ENCODE data around the gene STX18. TPM values are rescaled to one million over a fixed set of nuclear protein-coding genes. Genes with fewer than 3 reads are reported as not detected.

STX18 gene
- total and polyA plus RNA-seq, 2 of the 13 experiments (the other 11 are each of a cell fraction or from before 2014, with no cell fraction given), result 23.9 to 37.1 TPM

DNA sequence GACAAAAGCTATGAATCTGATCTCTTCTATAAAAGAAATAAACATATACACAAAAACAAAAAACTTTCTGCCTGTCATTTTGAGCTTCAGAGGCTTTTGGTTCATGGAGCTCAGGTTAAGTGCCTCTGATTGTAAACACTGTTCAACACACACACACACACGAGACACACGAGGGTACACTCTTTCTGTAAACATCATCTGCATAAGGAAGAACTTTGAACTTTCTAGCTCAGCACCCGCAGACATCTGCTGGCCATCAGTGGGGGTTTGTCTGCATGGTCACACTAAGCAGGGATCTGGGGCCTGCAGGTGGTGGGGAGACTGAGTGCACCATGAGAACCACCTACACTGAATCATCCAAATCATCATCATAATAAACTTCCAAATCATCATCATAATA is 54.9 kb downstream of the STX18 start (continued):
- TF ChIP-seq, protein P1, sequence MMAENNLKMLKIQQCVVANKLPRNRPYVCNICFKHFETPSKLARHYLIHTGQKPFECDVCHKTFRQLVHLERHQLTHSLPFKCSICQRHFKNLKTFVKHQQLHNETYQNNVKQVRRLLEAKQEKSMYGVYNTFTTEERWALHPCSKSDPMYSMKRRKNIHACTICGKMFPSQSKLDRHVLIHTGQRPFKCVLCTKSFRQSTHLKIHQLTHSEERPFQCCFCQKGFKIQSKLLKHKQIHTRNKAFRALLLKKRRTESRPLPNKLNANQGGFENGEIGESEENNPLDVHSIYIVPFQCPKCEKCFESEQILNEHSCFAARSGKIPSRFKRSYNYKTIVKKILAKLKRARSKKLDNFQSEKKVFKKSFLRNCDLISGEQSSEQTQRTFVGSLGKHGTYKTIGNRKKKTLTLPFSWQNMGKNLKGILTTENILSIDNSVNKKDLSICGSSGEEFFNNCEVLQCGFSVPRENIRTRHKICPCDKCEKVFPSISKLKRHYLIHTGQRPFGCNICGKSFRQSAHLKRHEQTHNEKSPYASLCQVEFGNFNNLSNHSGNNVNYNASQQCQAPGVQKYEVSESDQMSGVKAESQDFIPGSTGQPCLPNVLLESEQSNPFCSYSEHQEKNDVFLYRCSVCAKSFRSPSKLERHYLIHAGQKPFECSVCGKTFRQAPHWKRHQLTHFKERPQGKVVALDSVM (CRISPR knock-in tag; IDR thresholded peaks at IDR 0.05), result no peak
- TF ChIP-seq, protein P2, sequence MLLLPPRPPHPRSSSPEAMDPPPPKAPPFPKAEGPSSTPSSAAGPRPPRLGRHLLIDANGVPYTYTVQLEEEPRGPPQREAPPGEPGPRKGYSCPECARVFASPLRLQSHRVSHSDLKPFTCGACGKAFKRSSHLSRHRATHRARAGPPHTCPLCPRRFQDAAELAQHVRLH (CRISPR knock-in tag; IDR thresholded peaks at IDR 0.05; ENCODE audit: borderline replicate concordance, low read depth), result 0 out of 2 replicates have a peak, but pooled peaks have one; percentile 43
- TF ChIP-seq MXD4 (CRISPR knock-in tag; IDR thresholded peaks at IDR 0.05) (no peak; the same call in 1 of the 2 replicates), NFYC (CRISPR knock-in tag; IDR thresholded peaks at IDR 0.05) (no peak), NFE2L1 (CRISPR knock-in tag; IDR thresholded peaks at IDR 0.05; ENCODE audit: borderline replicate concordance) (no peak), ZNF605 (CRISPR knock-in tag; IDR thresholded peaks at IDR 0.05) (no peak), STAG1 (CRISPR knock-in tag; IDR thresholded peaks at IDR 0.05) (0 out of 2 replicates have a peak, but pooled peaks have one; percentile 4), EP300 (IDR thresholded peaks at IDR 0.05; ENCODE audit: low read depth in 2 of 2, low read length in 2 of 2) (peak in 1 of 2 experiments; percentile 55; a peak in 1 of 4 replicates), EP300 (CRISPR knock-in tag; IDR thresholded peaks at IDR 0.05; ENCODE audit: borderline replicate concordance) (no peak), ATRX (CRISPR knock-in tag; IDR thresholded peaks at IDR 0.05; ENCODE audit: borderline replicate concordance) (no peak), ZFP82 (CRISPR knock-in tag; IDR thresholded peaks at IDR 0.05; ENCODE audit: borderline replicate concordance) (no peak), YEATS2 (CRISPR knock-in tag; IDR thresholded peaks at IDR 0.05; ENCODE audit: borderline replicate concordance) (no peak), NR2F6 (IDR thresholded peaks at IDR 0.05) (peak; percentile 54; the same call in 1 of the 2 replicates), NR2F6 (CRISPR knock-in tag; IDR thresholded peaks at IDR 0.05) (peak; percentile 57; the same call in 1 of the 2 replicates)
- TF ChIP-seq, protein P3, sequence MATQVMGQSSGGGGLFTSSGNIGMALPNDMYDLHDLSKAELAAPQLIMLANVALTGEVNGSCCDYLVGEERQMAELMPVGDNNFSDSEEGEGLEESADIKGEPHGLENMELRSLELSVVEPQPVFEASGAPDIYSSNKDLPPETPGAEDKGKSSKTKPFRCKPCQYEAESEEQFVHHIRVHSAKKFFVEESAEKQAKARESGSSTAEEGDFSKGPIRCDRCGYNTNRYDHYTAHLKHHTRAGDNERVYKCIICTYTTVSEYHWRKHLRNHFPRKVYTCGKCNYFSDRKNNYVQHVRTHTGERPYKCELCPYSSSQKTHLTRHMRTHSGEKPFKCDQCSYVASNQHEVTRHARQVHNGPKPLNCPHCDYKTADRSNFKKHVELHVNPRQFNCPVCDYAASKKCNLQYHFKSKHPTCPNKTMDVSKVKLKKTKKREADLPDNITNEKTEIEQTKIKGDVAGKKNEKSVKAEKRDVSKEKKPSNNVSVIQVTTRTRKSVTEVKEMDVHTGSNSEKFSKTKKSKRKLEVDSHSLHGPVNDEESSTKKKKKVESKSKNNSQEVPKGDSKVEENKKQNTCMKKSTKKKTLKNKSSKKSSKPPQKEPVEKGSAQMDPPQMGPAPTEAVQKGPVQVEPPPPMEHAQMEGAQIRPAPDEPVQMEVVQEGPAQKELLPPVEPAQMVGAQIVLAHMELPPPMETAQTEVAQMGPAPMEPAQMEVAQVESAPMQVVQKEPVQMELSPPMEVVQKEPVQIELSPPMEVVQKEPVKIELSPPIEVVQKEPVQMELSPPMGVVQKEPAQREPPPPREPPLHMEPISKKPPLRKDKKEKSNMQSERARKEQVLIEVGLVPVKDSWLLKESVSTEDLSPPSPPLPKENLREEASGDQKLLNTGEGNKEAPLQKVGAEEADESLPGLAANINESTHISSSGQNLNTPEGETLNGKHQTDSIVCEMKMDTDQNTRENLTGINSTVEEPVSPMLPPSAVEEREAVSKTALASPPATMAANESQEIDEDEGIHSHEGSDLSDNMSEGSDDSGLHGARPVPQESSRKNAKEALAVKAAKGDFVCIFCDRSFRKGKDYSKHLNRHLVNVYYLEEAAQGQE (IDR thresholded peaks at IDR 0.05; ENCODE audit: borderline replicate concordance in 1 of 2, low read depth in 1 of 2, low read length in 2 of 2), result no peak
- TF ChIP-seq, protein P4, sequence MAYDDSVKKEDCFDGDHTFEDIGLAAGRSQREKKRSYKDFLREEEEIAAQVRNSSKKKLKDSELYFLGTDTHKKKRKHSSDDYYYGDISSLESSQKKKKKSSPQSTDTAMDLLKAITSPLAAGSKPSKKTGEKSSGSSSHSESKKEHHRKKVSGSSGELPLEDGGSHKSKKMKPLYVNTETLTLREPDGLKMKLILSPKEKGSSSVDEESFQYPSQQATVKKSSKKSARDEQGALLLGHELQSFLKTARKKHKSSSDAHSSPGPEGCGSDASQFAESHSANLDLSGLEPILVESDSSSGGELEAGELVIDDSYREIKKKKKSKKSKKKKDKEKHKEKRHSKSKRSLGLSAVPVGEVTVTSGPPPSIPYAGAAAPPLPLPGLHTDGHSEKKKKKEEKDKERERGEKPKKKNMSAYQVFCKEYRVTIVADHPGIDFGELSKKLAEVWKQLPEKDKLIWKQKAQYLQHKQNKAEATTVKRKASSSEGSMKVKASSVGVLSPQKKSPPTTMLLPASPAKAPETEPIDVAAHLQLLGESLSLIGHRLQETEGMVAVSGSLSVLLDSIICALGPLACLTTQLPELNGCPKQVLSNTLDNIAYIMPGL (CRISPR knock-in tag; IDR thresholded peaks at IDR 0.05; ENCODE audit: borderline replicate concordance in 1 of 2, low read depth in 1 of 2), result no peak
- TF ChIP-seq, protein P5, sequence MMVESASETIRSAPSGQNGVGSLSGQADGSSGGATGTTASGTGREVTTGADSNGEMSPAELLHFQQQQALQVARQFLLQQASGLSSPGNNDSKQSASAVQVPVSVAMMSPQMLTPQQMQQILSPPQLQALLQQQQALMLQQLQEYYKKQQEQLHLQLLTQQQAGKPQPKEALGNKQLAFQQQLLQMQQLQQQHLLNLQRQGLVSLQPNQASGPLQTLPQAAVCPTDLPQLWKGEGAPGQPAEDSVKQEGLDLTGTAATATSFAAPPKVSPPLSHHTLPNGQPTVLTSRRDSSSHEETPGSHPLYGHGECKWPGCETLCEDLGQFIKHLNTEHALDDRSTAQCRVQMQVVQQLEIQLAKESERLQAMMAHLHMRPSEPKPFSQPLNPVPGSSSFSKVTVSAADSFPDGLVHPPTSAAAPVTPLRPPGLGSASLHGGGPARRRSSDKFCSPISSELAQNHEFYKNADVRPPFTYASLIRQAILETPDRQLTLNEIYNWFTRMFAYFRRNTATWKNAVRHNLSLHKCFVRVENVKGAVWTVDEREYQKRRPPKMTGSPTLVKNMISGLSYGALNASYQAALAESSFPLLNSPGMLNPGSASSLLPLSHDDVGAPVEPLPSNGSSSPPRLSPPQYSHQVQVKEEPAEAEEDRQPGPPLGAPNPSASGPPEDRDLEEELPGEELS (CRISPR knock-in tag; IDR thresholded peaks at IDR 0.05), result peak; percentile 98
- TF ChIP-seq, protein P6, sequence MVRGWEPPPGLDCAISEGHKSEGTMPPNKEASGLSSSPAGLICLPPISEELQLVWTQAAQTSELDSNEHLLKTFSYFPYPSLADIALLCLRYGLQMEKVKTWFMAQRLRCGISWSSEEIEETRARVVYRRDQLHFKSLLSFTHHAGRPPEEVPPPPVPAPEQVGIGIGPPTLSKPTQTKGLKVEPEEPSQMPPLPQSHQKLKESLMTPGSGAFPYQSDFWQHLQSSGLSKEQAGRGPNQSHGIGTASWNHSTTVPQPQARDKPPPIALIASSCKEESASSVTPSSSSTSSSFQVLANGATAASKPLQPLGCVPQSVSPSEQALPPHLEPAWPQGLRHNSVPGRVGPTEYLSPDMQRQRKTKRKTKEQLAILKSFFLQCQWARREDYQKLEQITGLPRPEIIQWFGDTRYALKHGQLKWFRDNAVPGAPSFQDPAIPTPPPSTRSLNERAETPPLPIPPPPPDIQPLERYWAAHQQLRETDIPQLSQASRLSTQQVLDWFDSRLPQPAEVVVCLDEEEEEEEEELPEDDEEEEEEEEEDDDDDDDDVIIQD (CRISPR knock-in tag; IDR thresholded peaks at IDR 0.05; ENCODE audit: low read depth), result peak; percentile 66; the same call in 1 of the 2 replicates

Measured in HepG2 (cell line).